ENCODE measurements around the gene DCAF12L2. TPM values are rescaled to one million over a fixed set of nuclear protein-coding genes. Genes with fewer than 3 reads are reported as not detected.
"Not testable (repeated sequence)": the region's sequence is repeated elsewhere in the genome, so short reads cannot be mapped to it uniquely, and the experiment has no call there.

The DCAF12L2 gene
- not detected in 2 replicates for total RNA-seq (2014; rRNA removed; shearing (Covaris generic))

DNA sequence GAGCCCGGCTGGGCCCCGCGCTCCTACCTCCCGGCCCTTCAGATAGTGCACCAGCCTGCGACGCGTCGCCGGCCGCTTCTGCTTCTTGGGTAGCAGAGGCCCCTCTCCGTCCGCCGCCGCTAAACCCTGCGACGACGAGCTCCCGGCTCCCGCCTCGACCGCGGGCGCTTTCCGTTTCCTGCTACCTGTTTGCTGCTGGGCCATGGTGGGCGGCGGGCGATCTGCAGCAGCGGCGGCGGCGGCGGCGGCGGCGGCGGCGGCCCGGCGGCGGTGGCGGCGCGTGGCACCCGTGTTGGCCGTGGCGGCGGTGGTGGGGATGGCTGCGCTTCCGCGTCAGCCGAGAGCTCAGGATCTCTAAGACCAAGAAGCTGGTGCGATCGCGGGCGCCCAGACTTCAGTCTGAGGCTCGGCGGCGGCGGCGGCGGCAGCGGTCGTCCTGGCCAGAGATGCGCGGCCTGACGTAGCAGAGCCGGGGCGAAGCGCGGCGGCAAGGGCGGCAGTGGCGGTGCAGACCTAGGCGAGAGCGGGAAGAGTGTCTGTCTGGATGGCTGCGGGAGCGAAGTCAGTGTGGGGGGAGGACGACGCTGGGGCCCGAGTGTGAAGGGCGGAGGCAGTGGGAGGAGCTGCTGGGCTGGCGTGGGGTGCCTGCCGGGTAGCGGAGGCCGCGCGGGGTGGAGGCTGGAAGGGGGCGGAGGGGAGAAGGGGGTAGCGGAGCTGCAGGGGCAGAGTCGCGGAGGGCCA, at the start of gene DCAF12L2:
Gene DCAF12L2 (minus strand): TSS at position 569 of the 741 bp plus-strand sequence. CDS start 365 bp downstream, at position 204.
- no peak for DNase-seq (ENCODE audit: low read depth)

DNA sequence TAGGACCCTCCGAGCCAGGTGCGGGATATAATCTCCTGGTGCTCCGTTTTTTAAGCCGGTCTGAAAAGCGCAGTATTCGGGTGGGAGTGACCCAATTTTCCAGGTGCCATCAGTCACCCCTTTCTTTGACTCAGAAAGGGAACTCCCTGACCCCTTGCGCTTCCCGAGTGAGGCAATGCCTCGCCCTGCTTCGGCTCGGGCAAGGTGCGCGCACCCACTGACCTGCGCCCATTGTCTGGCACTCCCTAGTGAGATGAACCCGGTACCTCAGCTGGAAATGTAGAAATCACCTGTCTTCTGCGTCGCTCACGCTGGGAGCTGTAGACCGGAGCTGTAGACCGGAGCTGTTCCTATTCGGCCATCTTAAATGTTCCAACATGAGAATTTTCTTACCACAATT, 24.8 kb upstream of the DCAF12L2 start:
- not testable (repeated sequence) for DNase-seq (ENCODE audit: low read depth)

DNA sequence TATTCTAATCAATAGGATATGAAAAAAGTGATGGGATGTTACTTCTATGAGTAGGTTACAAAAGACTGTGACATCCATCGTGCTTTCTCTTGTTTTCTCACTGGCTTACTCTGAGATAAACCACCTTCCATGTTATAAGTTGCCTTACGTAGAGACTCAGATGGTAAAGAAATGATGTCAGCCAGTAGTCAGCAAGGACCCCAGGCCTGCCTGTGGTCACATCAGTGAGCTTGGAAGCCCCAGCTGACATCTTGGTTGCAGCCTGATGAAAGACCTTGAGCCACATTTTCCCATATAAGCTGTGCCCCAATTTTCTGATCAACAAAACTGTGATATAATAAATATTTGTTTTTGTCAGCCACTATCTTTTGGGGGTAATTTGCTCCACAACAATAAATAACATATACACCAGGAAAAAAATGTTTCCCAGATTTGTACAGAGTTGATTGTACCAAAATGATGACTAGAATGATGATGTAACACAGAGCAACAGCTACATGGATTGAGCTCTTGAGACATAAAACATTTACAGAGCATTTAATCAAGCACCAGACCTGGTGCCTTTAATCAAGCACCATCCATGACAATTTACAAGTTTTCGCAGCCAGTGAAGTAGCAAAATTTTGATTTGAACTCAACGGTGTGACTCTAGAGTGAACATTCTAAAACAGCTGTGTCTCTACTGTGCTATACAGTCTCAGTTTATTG, 11.2 kb upstream of the DCAF12L2 start:
- DNase-seq (ENCODE audit: low read depth): no peak

- no peak for DNase-seq (ENCODE audit: low read depth)
Observed at GRCh38 chrX:126170720-126171119, 4.6 kb upstream of the DCAF12L2 start.

DNA sequence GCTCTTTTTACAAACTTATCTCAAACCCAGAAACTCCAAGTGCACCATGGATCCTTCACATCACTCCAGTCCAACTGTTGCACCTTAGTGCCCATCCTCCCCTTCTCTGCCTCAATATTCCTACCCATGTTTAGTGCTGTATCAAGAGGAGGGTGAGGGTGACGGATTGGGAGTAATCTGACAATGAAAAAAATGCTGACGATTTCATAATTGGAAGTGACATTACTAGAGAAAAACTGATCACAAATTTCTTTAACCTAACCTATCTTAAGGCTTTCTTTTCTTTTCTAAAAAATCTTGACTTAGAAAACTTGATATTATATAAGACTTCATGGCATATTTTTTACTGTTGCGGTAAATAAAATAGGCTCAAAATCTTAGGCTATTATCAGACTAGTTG, 1.5 kb upstream of the DCAF12L2 start:
- no peak for DNase-seq (ENCODE audit: low read depth)

- DNase-seq (ENCODE audit: low read depth): no peak
Observed at GRCh38 chrX:126165401-126165720, 728 bp downstream of the DCAF12L2 start.

DNA sequence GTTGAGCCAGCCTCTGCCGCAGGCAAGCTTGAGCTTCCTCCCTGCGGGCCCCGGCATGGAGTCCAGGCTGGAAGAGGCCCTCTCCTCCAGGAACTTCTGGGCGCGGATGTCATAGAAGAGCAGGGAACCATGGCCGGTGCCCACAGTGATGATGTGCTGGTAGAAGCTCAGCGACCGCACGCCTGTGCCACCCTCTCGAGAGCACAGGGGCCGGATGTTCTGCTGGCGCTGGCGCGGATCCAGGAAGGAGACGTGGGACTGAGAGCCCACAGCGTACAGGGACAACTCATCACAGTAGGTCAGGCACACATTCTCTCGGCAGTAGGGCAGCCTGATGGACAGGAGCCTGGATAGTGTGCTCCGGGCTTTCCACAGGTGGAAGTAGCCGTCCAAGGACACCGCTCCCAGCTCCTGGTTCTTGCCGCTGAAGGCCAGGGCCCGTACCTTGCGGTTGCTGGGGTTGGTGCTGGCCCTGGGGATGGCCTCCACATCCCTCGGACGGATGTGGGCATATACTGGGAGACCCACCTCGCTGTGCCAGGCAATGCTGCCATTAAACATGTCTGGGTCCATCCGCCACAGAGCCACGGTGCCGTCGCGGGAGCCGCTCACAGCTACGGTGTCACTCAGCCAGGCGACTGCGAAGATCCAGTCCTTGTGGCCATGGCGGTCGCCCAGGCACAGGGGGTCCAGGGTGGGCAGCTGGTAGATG, 1.2 kb downstream of the DCAF12L2 start:
- DNase-seq (ENCODE audit: low read depth): no peak

- DNase-seq (ENCODE audit: low read depth): no peak
Observed at GRCh38 chrX:126164226-126164625, 1.9 kb downstream of the DCAF12L2 start.

DNA sequence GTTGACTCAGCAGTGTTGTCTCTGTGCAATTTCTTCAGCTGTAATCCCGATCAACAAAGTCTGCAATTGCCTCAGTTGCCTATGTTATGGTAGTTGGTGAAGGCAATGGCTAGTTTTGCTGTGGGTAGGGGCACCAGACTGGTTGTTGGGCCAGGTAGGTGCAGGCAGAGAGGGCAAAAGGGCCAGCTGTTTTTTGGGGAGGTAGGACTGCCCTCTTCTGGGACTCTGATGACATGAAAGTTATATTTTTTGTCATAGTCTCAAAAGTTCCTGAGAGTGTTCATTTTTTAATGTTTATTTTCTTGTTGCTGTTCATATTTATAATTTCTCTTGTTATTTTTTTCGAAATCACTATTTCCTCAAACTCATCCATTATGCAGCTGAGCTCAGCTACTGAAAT, 25.1 kb downstream of the DCAF12L2 start:
- DNase-seq (ENCODE audit: low read depth): no peak

DNA sequence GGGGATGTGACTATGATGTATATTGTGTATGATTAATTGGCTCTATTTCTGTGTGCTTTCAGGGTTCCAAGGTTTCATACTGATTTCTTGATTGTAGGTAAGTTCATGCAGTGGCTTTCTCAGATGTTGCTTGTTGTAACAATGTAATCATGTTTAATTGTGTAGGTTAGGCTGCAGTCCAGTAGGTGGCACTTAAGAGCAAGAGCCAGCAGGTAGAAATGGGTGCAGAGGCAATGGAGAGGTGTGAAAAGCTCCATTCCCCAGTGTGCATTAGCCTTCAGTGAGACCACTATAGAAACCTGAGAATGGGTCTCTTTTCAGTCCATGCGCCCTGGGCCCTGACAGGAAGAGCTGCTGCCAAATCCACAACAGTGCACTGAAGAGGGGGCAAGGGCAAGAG, 28.2 kb downstream of the DCAF12L2 start:
- no peak for DNase-seq (ENCODE audit: low read depth)

GRCh38 chrX:126124721-126125120, 41.4 kb downstream of the DCAF12L2 start:
- no peak for DNase-seq (ENCODE audit: low read depth)
